ENCODE measurements around the gene CNIH3. TPM values are rescaled to one million over a fixed set of nuclear protein-coding genes. Genes with fewer than 3 reads are reported as not detected.

Gene CNIH3
- total RNA-seq, 6 donors from 2014 or later: 0.39 to 4.2 (median 2.1) TPM

GRCh38 chr1:224605482-224606181 is 10.5 kb upstream of the CNIH3 start:
- no peak for DNase-seq
- no peak for ATAC-seq (ENCODE audit: low FRiP score in 2 of 2)
- TF ChIP-seq EP300 (IDR thresholded peaks at IDR 0.05) (no peak), POLR2A (IDR thresholded peaks at IDR 0.05) (no peak), POLR2AphosphoS5 (IDR thresholded peaks at IDR 0.05) (no peak), CTCF (IDR thresholded peaks at IDR 0.05) (no peak)
- WGBS, 2 donors: 85 to 93% methylated on average over 9 to 11 of the region's 11 CpGs
- no peaks in the 10 kb centered on the region for H3K27me3 ChIP-seq
- H3K27ac ChIP-seq: no peak overlapping the region
- no peak overlapping the region for H3K4me3 ChIP-seq
- H3K4me1 ChIP-seq: no peaks in the 10 kb centered on the region
- peaks cover 0 to 13% (median 3%) of the 10 kb centered on the region in 4 donors for H3K9me3 ChIP-seq
- no peaks in the 10 kb centered on the region for H3K36me3 ChIP-seq

- Histone ChIP-seq H3K27ac (no peak overlapping the region), H3K4me1 (no peaks in the 10 kb centered on the region), H3K4me3 (no peak overlapping the region), H3K9me3 (peaks cover 0 to 13% (median 3%) of the 10 kb centered on the region in 4 donors), H3K27me3 (no peaks in the 10 kb centered on the region), H3K36me3 (no peaks in the 10 kb centered on the region)
- TF ChIP-seq CTCF (IDR thresholded peaks at IDR 0.05): no peak
- TF ChIP-seq POLR2AphosphoS5 (IDR thresholded peaks at IDR 0.05): no peak
- TF ChIP-seq EP300 (IDR thresholded peaks at IDR 0.05): no peak
- TF ChIP-seq POLR2A (IDR thresholded peaks at IDR 0.05): no peak
- DNase-seq: no peak
- no peak for ATAC-seq (ENCODE audit: low FRiP score in 2 of 2)
- WGBS, 2 donors: 57 to 58% methylated on average over 5 of the region's 5 CpGs
Measured at GRCh38 chr1:224607188-224608148, 8.6 kb upstream of the CNIH3 start.

- no peak for ATAC-seq (ENCODE audit: low FRiP score in 2 of 2)
- Histone ChIP-seq H3K27me3 (no peaks in the 10 kb centered on the region), H3K27ac (no peak overlapping the region), H3K9me3 (peaks cover 0 to 13% (median 3%) of the 10 kb centered on the region in 4 donors), H3K4me3 (no peak overlapping the region), H3K4me1 (no peaks in the 10 kb centered on the region), H3K36me3 (no peaks in the 10 kb centered on the region)
- DNase-seq: no peak
- WGBS, 2 donors: 68 to 87% methylated on average over 1 of the region's 1 CpG
- TF ChIP-seq CTCF (IDR thresholded peaks at IDR 0.05) (no peak), POLR2AphosphoS5 (IDR thresholded peaks at IDR 0.05) (no peak), EP300 (IDR thresholded peaks at IDR 0.05) (no peak), POLR2A (IDR thresholded peaks at IDR 0.05) (no peak)
Measured at GRCh38 chr1:224609333-224609732, 6.8 kb upstream of the CNIH3 start.

- H3K27ac ChIP-seq: no peak overlapping the region
- no peaks in the 10 kb centered on the region for H3K36me3 ChIP-seq
- no peaks in the 10 kb centered on the region for H3K9me3 ChIP-seq
- H3K4me3 ChIP-seq: no peak overlapping the region
- H3K27me3 ChIP-seq: peaks cover 0 to 18% (median 11%) of the 10 kb centered on the region in 4 donors
- H3K4me1 ChIP-seq: peaks cover 16 to 19% (median 18%) of the 10 kb centered on the region in 4 donors
- TF ChIP-seq POLR2AphosphoS5 (IDR thresholded peaks at IDR 0.05) (no peak), POLR2A (IDR thresholded peaks at IDR 0.05) (no peak), EP300 (IDR thresholded peaks at IDR 0.05) (no peak), CTCF (IDR thresholded peaks at IDR 0.05) (no peak)
- WGBS, 2 donors: 89 to 100% methylated on average over 1 of the region's 1 CpG
- ATAC-seq (ENCODE audit: low FRiP score in 2 of 2) (no peak), DNase-seq (no peak)
Measured at GRCh38 chr1:224612246-224612645, 3.9 kb upstream of the CNIH3 start.

Data from upper lobe of left lung (tissue), 6 donors.